ENCODE results near the gene RAB20. TPM values are rescaled to one million over a fixed set of nuclear protein-coding genes. Genes with fewer than 3 reads are reported as not detected.
"Not testable (repeated sequence)": the region's sequence is repeated elsewhere in the genome, so short reads cannot be mapped to it uniquely, and the experiment has no call there.

The RAB20 gene
- total RNA-seq, 1 experiment from 2014 or later, result 147 TPM

GRCh38 chr13:110492679-110493593 lies 68.6 kb downstream of the RAB20 start:
- DNase-seq (ENCODE audit: low spot score), result no peak

- DNase-seq (ENCODE audit: low spot score), result no peak
These were observed 69.4 kb downstream of the RAB20 start for GRCh38 chr13:110491869-110492678.

GRCh38 chr13:110490009-110490770 lies 71.3 kb downstream of the RAB20 start:
- DNase-seq (ENCODE audit: low spot score), result no peak

GRCh38 chr13:110486880-110487279 lies 74.6 kb downstream of the RAB20 start:
- DNase-seq (ENCODE audit: low spot score), result not testable (repeated sequence)

- DNase-seq (ENCODE audit: low spot score), result no peak
These were observed 75.3 kb downstream of the RAB20 start for GRCh38 chr13:110486061-110486715.

- DNase-seq (ENCODE audit: low spot score), result no peak
These were observed 75.9 kb downstream of the RAB20 start for GRCh38 chr13:110485604-110486003.

- no peak for DNase-seq (ENCODE audit: low spot score)
These were observed 77.1 kb downstream of the RAB20 start for GRCh38 chr13:110484290-110485048.

GRCh38 chr13:110483386-110483968 lies 78.0 kb downstream of the RAB20 start:
- DNase-seq (ENCODE audit: low spot score), result no peak

GRCh38 chr13:110480161-110480560 lies 81.4 kb downstream of the RAB20 start:
- no peak for DNase-seq (ENCODE audit: low spot score)

- DNase-seq (ENCODE audit: low spot score), result no peak
These were observed 81.9 kb downstream of the RAB20 start for GRCh38 chr13:110479648-110480047.

- no peak for DNase-seq (ENCODE audit: low spot score)
These were observed 82.3 kb downstream of the RAB20 start for GRCh38 chr13:110479215-110479545.

- DNase-seq (ENCODE audit: low spot score), result no peak
These were observed 82.9 kb downstream of the RAB20 start for GRCh38 chr13:110478405-110479214.

GRCh38 chr13:110477706-110478245 lies 83.7 kb downstream of the RAB20 start:
- DNase-seq (ENCODE audit: low spot score), result no peak

GRCh38 chr13:110476220-110476617 lies 85.3 kb downstream of the RAB20 start:
- no peak for DNase-seq (ENCODE audit: low spot score)

GRCh38 chr13:110475550-110476219 lies 85.8 kb downstream of the RAB20 start:
- no peak for DNase-seq (ENCODE audit: low spot score)

GRCh38 chr13:110475117-110475516 lies 86.4 kb downstream of the RAB20 start:
- no peak for DNase-seq (ENCODE audit: low spot score)

- no peak for DNase-seq (ENCODE audit: low spot score)
These were observed 86.8 kb downstream of the RAB20 start for GRCh38 chr13:110474713-110475112.
